GDM1 (cell line): ENCODE data around the gene INTS11.
"Not testable (repeated sequence)": the region's sequence is repeated elsewhere in the genome, so short reads cannot be mapped to it uniquely, and the experiment has no call there.

Experiments used
- DNase-seq: peaks from one replicate; lab custom pipeline; 2025; lab: John Stamatoyannopoulos, UW

Gene INTS11

DNA sequence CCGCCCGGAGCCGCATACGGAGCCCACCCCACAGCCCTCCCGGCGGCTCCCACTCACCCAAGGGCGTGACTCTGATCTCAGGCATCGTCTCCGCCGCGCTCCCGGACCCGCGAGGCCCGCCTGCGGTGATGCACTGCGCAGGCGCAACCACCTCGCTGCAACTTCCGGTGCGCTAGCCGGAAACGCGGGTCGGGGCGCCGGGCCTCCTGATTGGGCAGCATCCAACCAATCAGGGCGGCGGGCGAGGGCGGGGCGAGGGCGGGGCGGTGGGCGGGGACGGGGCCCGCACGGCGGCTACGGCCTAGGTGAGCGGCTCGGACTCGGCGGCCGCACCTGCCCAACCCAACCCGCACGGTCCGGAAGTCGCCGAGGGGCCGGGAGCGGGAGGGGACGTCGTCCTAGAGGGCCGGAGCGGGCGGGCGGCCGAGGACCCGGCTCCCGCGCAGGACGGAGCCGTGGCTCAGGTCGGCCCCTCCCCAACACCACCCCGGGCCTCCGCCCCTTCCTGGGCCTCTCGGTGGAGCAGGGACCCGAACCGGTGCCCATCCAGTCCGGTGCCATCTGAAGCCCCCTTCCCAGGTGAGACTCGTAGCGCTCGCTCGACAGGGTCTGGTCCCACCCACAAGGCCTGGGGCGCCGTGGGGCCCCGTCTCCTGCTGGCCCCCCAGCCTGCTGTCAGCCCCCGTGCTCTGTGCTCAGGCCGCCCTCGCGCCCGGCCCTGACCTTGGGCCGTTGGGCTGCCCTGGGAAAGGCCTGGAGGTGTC, at the start of gene INTS11, which contains the start of gene CPTP:
INTS11 (minus strand) TSS at position 137 of the 764 bp plus-strand sequence; CDS start at position 85, 52 bp downstream.
CPTP (plus strand) TSS at position 279 of the 764 bp plus-strand sequence. CDS start 2,109 bp downstream, outside the sequence.
- DNase-seq = peak; percentile 89

DNA sequence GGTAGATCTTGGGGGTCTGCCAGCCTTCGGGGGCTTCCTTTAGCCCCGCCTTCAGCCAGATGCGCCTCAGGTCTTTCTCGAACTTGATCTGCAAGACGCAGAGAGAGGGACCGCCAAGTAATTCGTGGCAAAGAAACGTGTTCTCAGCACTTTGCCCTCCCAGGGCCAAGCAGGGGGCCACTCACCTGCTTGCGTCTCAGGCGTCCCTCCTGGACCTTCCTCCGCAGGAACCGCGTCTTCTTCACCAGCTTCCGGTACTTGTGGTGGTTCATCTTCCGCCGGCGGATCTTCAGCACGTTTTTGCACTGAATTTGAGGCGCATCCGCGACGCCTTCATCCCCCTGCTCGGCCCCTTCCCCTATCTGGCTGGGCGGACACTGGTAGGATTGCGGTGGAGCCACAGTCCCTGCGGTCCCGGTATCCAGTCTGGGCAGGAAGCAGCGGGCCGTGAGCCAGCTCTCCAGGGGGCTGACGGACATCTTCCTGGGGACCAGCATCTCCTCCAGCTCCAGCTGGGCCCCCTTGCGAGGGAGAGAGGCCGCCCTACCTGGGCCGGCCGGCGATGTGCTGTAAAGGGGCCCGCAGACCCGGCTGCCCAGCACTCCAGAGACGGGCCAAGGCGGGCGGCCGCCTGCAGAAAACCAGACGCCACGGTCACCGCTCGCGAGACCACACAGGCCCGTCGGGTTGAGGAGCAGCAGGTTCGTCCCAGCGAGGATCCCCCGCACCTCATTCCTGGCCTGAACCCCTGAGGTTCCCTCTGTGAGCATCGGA, 49.5 kb upstream of the INTS11 start:
- no peak for DNase-seq

DNA sequence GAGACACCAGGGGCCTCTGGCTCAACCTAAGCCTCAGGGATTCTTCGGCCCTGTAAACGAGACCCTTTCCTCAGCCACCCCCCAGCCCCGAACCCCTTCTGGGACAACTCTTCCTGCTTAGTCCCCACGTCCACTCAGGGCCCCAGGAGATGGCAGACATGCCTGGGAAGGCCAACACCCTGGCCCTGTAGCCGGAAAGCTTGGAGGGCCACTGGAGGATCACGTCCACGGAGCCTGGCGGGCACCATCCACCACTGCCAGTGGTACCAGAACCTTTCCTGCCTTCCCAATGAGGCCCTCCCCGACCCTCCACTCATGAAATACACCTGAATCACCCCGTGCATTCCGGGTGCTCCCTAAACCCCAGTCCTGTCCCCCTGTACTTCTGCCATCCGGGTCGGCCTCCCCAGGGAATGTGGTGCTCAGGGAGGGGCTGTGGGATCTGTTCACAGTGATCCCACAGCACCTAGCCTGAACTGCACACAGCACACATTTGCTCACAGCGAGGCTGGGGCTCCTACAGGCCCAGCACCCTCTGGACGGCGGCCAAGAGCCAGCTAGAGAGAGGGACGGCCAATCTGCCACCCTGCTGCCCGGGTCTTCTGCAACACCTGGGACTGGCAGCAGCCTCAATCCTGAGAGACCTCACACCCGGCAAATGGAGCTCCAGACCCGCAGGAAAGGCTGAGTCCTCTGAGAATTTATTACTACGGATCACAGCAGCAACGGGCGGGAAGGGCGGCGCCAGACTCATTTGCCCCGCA, 48.8 kb upstream of the INTS11 start:
- no peak for DNase-seq

DNA sequence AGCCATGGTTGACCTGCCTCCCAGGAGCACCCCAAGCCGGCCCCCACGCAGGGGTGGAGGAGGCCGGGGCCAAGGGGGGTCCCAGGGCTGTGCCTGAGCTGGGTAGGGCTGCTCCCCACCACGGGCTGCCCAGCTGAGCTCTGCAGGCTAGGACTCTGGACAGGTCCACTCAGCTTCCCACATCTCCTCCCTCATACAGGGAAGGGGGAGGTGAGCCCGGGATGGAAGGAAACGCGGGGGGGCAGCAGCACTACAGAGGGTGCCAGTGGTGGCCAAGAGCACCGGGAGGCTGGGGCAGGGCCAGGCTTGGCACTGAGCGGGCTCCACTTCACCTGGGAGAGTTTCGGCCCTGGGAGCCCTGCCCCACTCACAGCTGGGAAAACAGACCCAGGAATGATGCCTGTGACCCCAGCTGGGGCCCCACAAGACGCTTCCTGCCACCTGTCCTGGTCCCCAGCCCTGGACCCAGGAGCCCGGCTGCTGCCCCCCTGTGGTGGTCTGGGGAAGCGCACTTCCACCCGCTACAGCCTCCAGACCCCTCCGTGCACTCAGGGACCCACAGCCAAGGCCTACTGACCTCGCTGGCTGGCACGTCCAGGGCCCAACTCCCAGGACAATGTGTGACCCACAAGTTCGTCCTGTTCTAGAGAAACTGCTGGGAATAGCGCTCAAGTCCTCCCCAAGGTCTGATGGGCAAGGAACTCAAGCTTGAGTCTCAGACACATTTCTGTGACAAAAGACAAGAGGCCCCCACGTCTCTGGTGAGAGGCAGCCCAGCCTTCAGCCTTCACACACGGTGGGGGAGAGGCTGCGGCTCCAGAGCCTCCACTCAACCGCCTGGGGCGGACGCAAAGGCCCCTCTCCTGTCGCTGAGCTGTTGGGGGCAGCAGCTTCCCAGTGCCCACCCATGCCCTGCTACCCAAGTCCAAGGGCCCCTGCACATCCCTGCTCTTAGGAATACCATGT, 47.6 kb upstream of the INTS11 start:
- DNase-seq = peak; percentile 47

DNA sequence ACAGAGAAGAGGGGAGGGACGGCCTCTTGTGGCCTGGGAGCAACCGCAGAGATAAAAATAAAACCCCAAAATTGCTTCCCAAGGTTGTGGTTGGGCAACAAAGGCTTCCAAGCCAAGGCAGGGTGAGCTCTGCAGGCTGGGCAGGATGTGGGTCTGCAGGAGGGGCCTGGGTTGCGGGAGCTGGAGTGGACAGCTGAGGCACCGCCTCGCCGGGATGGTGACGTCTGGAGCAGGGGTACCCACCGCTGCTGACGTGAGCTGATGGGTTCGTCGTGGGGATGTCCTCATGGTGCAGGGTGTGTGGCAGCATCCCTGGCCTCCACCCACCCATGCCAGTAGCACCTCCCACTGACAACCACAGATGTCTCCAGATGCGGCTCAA, 46.9 kb upstream of the INTS11 start:
- peak; percentile 58 for DNase-seq

DNA sequence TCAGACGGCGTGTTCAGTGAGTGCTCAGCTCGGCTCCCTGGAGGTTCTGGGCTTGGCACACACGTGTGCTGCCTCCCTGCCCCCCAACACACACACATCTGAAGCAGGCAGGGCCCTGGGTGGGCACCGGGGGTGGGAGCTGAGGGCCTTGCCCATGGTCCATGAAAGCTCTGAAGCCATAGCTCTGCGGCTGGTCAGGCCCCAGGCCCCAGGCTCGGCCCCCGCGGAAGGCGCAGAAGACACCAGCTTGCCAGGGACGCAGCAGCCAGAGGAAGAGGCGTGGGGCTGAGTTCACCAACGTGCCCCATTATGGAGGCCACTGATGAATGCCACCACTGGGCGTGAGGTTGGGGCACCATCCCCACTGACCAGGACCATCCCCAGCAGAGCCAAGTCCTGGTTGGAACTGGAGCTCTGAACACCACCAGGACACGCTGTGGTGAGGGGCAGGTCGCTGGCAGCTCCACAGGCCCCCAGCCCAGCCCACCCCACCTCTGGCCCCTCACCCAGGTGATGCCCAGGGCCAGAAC, 46.4 kb upstream of the INTS11 start:
- no peak for DNase-seq

DNA sequence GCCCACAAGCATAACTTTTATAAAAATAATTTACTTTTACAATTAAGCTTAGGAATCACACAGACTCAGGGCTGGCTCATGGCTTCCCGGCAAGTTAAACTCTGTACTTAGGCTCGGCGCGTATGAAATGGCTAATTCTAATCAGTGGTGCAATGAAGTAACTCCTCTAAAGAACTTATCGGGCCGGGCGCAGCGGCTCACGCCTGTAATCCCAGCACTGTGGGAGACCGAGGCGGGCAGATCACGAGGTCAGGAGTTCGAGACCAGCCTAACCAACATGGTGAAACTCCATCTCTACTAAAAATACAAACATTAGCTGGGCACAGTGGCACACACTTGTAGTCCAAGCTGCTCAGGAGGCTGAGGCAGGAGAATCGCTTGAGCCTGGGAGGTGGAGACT, 45.6 kb upstream of the INTS11 start:
- DNase-seq = not testable (repeated sequence)

DNA sequence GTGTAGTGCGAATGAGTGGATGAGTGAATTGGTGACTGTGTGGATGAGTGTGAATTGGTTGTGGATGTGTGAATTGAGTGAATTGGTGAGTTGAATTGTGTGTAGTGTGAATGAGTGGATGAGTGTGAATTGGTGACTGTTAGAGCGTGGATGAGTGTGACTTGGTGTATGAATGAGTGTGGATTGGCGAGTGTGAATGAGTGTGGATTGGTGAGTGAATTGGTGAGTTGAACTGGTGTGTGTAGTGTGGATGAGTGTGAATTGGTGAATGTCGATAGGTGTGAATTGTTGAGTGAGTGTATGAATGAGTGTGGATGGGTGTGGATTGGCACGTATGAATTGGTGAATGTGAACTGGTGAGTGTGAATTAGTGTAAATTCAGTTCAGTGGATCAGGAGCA, 42.9 kb upstream of the INTS11 start:
- DNase-seq = no peak

DNA sequence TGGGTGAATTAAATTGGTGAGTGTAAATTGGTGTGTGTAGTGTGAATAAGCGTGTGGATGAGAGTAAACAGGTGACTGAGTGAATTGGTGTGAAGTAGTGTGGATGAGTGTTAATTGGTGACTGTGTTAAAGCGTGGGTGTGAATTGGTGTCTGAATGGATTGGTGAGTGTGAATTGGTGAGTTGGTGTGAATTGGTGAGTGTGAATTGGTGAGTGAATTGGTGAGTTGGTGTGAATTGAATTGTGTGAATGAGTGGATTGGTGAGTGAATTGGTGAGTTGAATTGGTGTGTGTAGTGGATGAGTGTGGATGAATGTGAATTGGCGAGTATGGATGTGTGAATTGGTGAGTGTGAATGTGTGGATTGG, 42.2 kb upstream of the INTS11 start:
- DNase-seq = no peak

DNA sequence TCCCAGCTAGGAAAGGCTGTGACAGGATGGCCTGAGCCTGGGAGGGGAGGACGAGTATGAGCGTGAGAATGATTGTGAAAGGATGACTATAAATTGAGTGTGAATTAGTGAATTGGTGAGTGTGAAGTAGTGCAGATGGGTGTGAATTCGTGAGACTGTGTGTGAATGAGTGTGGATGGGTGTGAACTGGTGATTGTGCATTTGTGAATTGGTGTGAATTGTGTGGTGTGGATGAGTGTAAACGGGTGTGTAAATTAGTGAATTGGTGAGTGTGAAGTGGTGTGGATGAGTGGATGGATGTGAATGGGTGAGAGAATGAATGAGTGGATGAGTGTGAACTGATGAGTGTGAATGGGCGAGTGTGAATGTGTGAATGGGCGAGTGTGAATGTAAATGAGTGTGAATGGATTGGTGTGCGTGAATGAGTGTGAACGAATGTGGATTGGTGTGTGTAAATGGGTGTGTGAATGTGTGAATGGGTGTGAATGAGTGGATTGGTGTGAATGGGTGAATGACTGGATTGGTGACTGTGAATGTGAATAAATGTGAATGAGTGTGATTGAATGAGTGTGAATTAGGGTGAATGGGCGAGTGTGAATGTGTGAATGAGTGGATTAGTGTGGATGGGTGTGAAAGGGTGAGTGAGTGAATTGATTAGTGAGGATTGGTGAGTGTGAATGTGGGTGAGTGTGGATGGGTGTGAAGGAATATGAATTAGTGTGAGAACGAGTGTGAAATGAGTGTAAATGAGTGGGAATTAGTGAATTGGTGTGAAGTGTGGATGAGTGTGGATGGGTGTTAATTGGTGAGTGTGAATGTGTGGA, 41.6 kb upstream of the INTS11 start:
- DNase-seq = no peak

DNA sequence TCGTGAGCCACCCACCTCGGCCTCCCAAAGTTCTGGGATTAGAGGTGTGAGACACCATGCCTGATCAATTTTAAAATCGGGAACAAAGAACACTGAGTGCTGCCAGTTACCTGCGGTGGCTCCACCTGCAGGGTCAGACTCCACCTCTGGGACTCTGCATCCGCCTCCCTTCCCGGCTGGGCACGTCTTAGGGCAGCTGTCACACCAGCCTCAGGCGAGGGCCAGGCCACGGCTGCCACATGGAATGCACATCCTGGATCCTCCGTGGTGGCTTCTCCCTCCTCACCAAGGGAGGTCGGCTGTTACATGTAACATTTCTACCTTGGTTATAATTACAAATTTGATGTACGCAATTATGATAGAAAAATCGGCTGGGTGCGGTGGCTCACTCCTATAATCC, 39.8 kb upstream of the INTS11 start:
- no peak for DNase-seq

DNA sequence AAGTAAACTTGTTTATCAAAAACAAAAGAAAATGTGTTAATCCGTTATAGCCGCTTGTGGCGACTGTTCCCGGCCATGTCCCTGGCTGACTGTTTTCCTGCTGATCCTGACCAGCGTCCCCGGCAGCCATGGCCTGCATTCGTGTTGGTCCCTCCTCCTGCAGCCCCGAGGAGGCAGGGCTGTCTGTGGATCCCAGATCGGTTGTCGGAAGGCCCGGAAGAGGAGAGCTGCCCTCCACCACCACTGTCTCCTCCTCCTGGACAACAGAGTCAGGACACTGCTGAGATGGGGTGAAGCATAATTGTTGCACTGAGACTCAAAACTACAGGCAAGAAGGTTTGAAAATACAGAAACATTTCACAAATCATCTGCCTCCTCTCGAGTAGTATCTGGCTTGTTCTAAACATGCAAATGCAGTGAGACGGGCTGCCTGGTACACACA, 37.5 kb upstream of the INTS11 start:
- no peak for DNase-seq

DNA sequence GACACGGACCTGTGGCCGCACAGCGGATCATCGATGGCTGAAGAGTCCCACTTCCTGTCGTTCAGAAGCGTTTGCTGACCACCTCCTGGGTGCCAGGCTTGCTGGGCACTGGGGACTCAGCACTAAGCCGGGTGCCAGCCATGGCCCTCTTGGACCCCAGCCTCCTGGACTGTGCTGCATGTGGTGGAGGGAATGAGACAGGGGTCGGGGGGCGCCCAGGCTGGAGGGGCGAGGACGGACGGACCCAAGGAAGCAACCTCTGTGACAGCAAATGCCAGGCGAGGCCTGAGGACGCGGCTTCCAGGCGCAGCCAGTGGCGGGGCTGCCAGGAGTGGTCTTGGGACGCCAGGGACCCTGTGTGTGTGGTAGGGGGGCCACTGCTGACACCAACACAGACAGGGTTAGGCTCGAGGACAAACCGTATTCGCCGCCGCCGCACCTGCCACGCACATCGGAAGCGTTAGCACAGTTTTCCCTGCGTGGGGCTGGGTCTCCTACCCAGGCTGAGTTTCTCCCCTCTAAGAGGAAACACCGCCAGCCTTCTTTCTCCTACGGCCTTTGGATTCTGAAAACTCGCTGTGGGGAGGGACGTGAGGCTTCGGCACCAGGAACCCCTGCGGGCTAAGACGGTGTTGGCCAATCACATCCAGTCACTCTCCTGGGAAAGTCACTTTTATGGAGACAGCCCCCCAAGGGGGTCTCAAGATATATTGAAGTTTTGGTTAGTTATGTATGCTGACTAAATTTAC, 36.9 kb upstream of the INTS11 start:
- no peak for DNase-seq

DNA sequence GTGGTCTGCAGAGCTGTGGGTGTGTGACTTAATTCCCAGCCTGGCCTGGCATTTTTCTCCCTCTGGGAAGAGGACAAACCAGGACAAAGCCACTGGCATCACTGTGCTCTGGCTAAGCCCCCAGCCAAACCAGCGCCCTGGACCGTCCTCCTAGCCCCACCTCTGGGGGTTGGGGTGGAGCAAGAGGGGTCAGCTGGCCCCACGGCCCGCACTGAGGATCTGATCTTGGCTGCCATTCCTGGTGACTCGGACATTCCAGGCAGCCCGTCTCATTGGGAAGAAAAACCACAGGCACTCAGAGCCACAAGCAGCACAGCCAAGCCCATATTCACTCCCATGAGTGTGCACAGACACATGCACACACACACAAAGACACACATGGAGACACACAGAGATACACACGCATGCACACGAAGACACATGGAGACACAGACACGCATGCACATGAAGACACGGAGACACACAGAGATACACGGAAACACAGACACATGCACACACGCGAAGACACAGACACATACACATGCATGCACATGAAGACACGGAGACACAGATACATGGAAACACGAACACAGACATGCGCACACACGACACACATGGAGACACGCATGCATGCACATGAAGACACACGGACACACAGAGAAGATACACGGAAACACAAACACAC, 36.2 kb upstream of the INTS11 start:
- DNase-seq = no peak

DNA sequence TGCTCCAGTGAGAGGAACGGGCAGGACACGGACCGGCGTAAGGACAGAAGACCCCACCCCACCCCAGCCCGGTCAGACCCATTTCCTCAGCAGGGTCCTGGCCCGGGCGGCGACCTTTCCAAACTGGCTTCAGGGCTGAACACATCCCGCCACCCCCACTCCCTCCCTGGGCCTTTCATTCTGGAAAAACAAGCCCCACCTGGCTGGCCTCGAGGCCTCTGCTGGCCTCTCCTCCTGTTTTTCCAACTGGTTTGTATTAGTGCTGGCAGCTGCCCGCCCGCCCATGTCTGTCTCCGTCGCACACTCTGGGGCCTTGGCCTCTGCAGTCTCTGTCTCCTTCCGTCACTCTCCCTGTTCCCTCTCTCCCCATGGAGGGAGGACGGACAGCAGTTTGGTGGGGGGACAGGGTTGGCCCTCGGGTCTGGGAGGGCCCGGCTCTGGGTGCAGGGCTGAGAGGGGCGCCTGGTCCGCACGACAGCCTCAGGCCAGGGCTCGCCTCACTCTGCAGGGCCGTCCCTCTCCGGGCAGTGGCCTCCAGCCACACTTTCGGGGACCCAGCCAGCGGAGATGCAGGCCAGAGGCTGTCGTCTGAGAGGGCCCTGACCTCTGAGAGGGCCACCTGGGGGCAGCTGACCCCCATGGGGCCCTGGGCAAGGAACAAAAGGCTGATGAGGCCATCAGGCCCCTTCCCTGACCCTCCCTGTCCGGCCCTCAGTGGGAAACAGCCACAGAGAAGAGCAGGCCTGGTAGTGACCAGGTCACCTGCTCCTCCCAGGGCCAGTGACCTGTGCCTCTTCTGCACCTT, 35.4 kb upstream of the INTS11 start:
- DNase-seq = no peak

DNA sequence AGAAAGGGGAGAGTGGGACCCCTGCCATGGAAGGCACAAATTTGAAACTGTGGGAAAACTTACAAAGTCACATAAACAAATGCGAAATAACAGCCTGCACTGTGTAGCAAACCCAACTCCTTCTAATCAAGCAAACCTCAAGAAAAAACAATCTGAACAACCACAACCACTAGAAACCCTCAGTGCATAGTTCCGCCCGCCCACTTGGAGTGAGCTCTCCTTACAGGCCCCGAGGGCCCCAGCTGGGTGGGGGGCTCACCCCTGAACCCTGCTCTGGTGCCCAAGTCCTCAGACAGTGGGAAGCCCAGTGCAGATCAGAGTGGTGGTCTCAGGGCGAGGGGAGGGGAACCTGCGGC, 34.8 kb upstream of the INTS11 start:
- DNase-seq = no peak

DNA sequence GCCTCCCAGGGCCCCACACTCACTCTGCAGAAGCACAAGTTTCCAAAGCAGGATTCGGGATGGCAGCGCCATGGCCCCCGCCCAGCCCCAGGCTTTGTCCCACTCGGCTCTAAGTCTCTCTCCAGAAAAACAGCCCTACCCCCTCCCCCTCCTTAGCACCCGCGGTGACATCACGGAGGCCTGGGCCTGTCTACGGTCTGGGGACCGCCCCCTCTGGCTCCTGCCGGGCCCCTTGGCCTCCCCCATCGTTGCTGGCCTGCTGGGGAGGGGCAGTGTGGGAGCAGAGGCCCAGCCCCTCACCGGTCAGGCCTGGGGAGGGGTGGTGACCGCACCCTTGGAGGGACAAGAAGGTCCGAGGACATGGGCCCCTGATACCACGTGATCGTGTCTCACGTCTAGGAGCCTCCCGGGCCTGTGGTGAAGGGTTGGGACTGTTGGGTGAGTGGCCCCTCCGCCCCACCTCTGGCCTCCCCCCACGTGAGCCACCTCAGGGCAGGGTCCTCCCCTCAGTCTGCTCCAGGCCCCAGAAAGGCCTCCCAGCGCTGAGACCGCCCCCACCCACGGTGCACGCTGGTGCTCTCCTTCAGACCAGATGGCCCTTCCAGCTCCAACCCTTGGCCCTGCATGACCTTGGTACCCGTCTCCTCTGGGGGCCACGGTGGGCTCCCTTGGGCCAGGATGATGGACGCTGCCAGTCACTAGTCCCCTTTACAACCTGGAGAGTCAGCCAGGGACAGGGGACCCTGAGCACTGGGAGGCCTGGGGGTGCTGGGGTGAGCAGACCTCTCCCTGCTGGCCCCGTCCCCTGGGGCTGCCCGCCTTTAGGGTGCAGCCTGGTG, 34.2 kb upstream of the INTS11 start, which contains the start of gene MXRA8:
MXRA8 (minus strand) TSS at position 123 of the 839 bp plus-strand sequence; CDS start at position 72, 51 bp downstream.
- DNase-seq = no peak
